Activated CD4-positive, CD25-positive, alpha-beta regulatory T cell treated with anti-CD3 and anti-CD28 coated beads, Interleukin-2, amount 50 U/mL, for 24 hours (primary cell): ENCODE measurements around the gene NUDT1.

Source experiments
- ATAC-seq, 2 donors: fragments of 150-1000 bp; cut with Tn5 transposase; one replicate each; pipeline ENCODE4 v1.10.0; 2021; ENCODE audit warnings: mild to moderate bottlenecking in 1 of 2, moderate library complexity in 1 of 2

The NUDT1 gene

DNA sequence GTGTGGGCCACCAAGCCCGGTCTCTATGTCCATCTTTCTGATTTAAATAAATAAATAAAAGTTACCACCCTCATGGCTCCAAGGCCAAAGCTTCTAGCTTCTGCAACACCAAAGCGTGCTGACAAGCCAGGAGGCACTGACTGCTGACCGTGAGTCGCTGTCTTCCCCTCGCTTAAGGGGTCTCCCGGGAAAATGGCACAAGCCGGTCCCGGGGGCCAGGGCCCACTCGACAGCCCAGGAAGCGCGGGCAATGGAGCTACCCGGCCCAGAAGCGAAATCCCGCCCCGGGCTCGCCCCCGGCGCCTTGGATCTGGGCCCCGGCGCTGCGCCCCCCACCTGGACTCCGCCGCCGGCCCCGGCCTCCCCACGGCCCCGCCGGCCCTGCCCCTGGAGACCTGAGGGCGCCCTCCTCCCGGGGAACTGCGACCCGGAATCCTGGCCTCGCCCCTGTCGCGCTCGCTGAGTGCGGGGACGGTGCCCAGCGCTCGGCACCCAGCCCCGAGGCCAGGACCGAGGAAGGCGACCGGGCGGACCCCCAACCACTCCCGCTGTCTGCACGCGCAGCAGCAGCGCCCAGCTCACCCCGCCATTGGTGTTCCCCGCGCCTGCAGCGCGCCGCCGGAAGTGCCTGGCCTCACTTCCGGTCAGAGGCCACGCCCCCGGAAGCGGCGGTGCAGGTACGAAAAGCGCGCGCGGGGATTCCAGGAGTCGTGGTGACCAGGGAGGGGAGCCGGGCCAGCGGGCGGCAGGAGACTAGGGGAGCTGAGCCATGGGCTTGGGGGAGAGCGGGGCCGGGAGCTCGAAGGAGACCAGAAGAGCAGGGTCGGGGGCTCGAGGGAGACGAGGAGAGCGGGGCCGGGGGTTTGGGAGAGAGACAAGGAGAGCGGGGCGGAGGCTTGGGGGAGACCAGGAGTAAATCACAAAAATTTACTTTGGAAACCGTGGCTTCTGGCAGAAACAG, at the start of gene NUDT1, which contains the start of gene MRM2:
Gene NUDT1 (plus strand): TSS at position 647 of the 961 bp plus-strand sequence. CDS start 2,349 bp downstream, outside the sequence.
Gene MRM2 (minus strand): TSS at position 626 of the 961 bp plus-strand sequence. CDS start 36 bp downstream, at position 590.
- peak; percentile 82 to 86 for ATAC-seq

DNA sequence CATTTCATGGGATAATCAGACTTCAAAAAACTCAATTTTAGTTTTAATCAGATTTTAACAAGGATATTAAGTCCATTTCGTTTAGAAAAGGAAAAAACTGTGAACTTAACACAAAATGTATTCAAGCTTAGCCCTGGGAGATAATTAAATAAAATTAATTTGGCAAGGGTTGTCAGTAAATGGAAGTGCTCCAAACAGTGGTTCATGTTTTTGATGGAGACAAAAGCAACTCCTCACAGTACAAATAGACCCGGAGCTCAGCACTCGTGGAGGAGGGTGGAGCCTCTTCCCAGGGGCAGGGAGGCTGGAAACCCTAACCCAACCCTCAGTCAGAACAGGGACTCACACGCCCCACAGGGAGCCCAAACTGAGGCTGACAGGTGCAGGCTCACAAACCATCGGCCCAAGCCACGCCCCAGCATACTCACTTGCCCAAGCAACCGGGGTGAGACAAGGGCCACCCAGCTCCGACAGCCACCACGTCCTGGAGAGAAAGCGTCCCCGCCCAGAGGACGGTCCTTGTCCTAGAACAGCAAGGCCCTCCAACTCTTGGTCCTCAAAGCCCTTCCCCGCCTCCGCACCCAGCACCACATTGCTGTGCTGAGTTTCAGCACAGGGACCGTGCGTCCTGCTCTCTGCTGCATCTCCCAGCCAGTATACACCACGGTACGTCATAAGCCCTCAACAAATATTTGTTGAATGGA, 49.0 kb upstream of the NUDT1 start:
- ATAC-seq = no peak

DNA sequence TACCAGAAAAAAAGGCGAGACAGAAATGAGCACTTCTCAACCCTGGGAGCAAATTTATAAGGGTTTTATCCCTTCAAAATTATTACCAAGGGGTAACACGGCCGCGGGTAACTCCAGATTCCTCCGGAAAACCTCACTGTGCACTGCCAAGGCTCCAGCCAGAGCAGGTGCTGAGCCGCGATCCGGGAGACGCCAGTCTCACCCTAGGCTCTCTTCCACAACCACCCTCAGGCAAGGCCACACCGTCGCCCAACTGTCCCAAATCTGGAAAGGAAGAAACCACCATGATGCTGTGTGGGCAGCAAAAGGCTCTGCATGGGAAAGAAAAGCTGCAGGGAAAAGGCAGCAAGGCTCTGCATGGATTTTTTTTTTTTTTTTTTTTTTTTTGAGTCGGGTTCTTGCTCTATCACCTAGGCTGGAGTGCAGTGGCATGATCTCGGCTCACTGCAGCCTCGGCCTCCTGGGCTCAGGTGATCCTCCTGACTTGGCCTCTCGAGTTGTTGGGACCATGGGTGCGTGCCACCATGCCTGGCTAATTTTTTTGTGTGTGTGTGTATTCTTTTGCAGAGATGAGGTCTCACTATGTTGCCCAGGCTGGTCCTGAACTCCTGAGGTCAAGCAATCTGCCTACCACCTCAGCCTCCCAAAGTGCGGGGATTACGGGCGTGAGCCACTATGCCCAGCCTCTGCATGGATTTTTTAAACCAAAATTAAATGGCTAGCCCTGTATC, 48.3 kb upstream of the NUDT1 start:
- ATAC-seq = no peak

DNA sequence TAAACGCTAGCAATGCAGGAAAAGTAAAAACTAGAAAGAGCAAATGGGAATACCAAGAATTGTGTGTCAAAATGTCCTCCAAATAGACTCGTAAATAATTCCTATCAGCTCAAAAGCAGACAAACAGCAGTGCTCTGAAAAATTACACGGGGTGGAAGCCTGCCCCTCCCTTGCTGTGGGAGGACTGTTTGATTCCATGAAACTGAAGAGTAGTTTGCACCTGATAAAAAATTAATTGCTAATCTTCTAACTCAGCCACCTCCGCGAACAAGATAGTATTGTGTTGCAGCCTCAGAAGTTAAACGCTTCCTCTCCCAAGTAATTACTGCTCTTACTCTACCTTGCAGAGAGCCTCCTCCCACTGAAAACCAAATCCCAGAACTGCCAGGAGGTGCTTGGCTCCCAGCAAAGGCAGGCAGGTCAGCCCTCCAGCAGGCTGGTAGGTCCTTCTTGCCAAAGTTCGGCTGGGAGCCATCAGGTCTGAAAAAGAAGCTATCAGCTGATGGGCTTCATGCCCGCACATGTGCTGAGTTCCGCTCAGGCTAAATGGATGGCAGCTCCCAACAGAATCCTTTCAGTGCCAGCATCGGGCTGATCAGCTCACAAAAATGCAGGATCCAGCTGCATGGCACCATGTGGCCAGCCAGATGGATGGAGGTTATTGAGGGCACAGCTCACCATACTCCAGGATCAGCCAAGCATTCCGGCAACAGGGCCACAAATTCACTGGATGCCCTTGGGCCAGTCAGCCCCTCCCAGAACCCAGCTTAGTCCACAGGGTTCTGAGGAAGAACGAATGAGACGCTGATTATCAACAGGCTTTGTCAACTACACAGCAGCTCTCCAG, 46.4 kb upstream of the NUDT1 start:
- ATAC-seq = no peak

DNA sequence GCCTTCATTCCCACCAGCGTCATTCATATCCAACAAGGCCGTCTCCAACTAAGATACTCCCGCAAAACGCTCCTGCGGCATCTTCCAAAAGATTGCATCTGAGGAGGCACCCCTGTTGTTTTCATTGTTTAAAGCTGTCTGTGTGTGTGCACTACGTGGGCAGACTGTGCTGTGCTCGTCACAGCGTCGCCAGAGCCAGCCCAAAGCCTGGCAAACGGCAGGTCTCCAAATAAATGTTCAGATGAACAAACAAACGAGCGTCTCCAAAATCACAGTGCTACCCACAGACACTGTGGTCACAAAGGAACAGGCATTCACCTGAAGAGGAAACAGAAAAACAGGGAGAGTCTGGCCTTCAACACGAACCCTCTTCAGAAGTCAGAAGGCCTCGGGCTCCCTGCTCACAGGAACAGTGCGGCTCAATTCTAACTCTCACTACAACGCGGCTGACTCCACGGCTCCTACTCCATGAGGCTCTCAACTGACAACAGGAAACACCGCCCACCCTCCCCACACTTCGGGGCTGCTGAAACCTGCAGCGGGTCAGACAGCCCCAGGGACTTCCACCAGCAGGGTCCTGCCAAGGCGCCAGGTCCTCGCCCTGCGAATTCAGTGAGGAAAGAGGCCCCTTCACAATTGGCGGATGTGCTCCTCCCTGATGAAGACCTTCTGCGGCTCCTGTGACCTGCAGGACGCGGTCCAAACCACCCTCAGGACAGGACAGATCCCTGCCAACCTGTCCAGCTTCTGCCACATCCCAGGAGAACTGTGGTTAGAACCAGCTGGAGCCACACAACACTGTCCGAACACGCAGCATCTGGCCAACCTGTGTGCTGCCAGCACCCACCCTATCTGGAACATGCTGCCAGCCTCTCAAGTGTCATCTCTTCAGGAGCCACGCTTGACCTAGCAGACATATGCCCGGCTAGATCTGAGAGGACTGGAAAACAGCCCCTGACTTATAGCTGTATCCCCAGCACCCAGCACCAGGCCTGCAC, 45.3 kb upstream of the NUDT1 start:
- no peak for ATAC-seq

DNA sequence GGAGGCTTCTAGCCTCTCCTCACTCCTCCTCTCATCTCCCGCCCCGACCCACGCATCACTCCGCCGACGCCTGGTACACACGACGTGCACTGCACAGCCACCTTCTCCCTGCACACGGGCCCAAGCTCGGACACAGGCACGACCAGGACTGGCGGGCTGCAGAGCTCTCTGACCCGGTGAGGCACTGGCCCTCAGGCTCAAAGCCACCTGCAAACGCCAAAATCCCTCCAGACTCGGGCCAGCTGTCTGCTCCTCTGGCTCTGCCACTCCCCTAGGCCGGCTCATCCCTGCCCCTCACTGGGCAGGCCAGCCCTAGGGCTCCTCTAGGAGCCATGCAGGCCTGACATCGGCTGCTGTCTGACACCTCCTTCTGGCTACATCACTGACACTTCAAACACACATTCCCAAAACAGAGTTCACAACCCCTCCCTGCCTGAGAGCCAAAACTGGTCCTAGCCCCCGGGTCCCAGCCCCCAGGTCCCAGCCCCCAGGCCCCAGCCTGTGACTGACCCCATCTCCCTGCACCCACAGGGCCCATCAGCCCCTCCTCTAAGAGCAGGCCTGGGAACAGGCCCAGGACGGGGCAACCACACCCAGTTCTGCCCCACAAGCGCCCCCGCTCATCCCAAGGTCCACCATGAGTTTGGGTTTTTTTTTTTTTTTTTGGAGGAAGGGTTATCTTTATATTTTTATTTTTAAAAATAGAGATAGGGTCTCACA, 44.4 kb upstream of the NUDT1 start:
- no peak for ATAC-seq

DNA sequence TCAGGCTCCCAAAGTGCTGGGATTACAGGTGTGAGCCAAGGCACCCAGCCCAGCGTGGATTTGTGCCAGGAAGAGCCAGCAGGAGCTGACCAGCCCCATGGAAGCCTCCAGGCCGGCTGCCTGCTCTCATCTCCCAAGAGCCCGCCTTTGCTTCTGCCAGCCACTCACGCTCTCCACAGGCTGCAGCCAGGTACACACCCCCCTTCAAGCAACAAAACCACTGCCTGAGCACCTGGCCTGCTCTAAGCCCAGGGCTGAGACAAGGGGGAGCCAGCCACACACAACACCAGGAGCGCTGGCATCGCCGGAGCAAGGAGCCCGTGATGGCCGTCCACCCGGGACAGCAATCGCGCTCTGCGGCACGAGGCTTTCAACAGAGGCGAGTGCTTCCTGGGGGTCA, 43.8 kb upstream of the NUDT1 start:
- ATAC-seq = no peak

DNA sequence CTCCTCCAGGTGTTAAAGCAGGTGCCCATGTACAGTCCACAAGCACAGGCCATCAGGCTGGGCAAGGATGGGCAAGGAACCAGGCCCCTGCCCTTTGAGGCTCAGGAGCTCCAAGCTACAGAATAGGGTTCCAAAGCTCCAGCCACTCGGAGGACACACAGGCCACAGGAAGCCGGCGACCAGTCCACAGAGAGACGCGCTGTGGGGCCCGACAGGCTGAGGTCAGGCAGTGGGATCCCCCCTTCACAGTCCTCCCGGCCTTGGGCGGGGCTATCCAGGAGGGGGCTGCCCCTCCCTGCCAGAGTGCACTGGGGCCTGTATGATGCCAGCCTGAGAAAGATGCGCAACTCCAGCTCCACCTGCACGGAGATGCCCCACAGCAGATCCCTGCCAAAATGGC, 43.3 kb upstream of the NUDT1 start:
- ATAC-seq = no peak

DNA sequence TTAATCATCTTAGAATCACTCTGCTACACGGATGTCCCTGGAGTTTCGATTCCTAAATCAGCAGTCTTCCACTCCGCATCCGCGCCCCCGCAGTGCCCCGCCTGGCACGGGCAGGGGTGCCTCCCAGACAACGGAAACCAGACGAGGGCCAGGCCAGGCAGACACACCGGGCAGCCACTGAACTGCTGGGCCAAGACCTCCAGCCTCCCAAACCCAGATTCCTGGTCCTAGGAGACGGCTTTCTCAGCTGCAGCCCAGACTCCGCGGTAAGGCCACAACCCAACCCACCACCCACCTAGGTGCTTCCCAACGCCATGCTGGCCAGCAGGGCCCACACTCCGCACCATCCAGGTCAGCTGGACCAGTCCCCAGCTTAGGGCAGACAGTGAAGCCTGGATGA, 42.5 kb upstream of the NUDT1 start:
- ATAC-seq = no peak

DNA sequence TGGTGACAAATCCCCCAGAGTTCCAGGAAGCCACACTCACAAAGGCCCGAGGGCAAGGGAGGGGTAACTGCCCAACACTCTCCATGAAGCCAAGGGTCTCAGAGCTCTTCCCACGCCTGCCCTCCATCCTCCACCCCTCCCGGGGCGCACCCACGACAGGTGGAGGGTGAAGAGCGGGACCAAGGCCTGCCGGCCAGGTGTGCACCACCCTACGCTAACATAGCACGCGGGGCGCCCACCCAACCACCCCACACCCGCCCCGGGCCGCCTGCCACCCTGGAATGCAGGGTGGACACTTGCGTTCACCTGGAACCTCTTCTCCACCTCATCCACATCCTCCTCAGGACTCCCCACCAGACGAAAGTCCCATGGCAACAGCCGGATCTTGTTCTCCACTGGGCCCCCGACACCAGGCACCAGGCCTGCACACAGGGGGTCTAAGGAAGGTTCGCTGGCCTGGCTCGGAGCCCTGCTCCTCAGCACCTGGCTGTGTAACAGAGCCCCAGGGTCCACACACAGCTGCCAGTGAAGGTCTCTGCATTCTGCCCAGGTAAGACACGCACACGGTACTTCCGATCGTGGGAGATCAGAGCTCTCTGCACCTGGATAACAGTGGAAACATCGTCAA, 42.0 kb upstream of the NUDT1 start:
- ATAC-seq = no peak

DNA sequence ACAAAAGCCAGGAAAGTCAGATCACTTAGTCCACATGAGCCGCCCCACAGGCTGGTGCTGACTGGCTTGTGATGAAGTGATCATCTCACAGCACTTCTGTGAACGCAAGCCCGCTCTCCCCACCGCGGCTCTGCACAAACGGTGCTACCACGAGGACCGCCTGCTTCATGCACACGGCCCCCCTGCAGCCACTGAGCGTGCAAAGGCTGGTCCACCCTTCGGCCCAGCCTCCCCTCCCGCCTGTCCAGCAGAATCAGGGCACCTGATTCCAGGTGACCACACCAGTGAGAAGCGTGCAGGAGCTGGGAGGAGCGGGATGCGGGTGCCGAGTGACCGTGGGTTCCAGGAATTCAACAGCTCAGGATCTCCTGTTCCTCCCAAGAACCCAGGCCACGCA, 41.4 kb upstream of the NUDT1 start:
- ATAC-seq = no peak

DNA sequence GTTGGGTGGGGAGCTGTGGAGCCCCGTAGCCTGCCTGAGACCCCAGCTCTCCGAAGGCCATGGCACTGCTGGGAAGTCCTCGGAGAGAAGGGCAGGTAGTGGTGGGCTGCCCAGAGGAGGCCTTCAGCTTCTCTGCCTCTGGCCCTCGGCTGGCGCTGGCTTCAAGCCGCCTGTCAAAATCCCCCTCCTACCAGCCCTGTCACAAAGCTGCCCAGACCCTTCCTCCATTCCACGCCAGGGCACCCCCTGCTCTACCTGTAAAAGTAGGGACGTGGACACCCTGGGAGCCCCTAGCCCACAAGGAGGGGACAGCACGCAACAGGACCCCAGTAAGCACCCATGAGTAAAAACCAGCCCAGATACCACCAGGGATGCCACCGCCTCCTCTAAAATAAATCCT, 40.9 kb upstream of the NUDT1 start:
- no peak for ATAC-seq

DNA sequence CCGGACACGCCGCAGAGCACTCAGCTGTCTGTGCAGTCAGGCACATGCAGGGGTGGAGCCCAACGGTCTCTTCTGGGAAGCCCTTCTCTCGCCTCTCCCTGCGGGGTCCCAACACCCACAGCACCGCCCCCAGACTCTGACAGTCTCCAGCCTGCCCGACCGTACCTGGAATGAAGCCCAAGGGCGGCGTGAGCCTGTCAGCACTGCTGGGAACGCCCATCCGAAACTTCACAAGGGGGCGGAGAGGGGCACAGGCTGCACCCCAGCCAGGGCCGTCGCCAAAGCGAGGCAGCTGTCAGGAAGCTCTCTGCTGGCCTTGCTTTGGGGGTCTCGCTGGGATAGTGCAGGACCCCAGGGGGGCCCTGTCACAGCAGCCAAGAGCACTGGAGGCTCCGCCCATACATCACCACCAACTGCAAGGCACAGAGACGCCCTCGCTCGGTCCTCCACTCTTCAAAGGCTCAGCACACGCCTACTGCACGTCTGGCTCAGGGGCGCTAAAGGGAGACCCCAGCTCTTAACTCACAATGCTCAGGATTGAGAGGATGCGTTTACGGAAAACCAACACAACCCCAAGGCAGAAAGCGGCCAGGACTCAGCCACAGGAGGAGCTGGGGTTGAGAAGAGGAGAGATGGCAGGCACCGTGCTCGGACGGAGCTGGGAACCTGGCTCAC, 40.2 kb upstream of the NUDT1 start:
- ATAC-seq = no peak

DNA sequence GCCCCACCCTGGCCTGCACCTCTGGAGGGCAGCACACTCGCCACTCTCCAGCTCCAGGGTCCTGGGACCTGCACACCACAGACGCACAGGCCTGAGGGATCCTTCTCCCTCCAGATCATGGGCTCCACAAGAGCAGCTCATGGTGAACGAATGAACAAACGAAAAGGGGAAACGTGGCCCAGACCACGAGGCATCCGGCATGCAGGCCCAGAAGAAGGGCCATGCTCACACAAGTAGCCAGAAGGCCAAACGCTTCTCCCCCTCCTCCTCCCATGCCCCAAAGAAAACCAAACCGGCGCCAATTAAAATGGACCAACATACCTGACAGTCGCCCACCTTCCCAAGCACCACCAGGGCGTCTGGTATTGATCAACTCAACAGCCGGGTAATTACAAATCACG, 39.7 kb upstream of the NUDT1 start:
- no peak for ATAC-seq

DNA sequence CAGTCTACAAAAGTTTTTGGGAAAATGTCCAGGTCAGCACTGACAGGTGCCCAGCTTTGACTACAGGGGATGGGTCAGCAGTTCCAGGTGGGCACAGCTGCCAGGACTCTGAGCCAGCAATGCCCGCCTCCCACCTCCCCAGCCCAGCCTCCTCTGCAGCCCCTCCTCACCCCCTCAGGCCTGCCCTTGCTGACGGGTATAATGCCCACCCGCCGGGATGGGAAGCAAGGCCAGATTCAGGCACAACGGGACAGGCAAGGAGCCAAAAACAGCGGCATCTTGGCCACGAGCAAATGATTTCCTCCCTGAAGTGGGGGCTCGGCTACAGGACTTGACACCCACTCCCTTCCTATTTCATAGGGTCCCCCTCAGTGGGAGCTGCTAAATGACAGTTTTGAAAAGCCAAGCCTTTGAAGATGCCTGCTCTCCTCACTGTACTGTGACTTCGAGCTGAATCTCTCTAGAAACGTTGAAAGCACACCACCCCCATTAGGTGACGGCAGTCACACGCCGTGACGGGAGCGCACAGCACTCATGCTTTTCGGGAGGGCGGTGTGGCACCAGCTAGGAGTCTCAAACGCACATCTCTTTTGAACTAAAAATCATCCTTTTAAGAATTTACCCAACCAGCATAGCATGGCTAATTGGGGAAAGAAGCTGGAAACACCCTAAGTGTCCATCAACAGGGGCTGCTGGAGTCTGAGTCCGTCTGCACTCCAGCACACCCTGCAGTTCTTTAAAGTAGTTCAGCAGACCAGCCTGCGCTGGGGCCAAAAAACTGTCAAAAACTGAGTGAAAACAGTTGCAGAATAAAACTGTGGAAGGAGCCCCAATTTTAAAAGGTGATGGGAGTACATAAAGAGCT, 38.9 kb upstream of the NUDT1 start:
- ATAC-seq = no peak

DNA sequence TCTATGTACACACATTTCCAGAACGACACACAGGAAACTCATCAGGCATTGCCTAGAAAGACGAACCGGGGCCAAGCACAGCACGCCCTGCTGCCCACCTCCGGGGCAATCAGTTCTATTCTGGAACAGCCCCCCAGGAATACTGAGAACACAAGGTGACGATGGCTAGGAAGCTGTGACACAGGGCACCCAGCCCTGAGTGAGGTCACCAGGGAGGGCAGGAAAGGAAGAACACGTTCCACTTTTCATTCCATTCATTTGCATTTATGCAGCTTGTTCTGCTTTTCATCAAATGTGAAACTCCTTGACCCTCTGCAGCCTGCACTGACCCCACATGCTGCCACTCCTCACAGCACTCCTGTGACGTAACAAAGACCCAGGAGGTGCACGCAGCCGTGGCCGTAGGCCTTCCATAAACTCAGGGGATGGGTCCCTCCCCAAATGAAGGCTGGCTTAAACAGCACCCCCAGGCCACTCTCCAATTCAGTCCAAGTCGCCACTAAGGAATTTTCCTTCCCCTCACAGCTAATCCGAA, 38.2 kb upstream of the NUDT1 start:
- no peak for ATAC-seq

DNA sequence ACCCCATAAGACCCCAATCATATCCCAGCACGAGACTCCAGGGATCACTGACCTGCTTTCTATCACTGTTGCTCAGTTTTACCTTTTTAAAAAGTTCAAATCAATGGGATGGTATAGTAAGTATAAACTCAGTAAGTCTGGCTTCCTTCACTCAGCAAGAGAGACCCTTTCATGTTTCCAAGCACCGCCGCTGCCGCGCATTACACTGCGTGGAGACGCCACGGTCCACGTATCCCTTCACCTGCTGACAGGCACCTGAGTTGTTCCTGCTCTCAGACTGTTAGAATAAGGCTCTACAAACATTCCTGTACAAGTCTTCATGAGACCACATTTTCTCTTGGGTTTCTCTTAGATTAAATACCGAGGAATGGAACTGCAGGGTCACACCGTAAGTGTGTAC, 37.6 kb upstream of the NUDT1 start:
- no peak for ATAC-seq
